CD8-positive, alpha-beta memory T cell (primary cell): Measurements from ENCODE around the gene ASCC1. TPM values are rescaled to one million over a fixed set of nuclear protein-coding genes. Genes with fewer than 3 reads are reported as not detected.
A peak's percentile ranks its signal among the peaks of the same experiment; 100 is the strongest.

Experiments
- CTCF ChIA-PET: fragments of 350-600 bp; sonication (Branson Sonifier 250); formaldehyde crosslinking; loops from one replicate; lab custom pipeline; 2021; ENCODE audit warnings: antibody characterized with exemption; lab: Charles Lee
- POLR2A ChIA-PET: fragments of 350-600 bp; sonication (Branson Sonifier 250); formaldehyde crosslinking; loops from one replicate; lab custom pipeline; 2021; ENCODE audit warnings: antibody characterized with exemption; lab: Charles Lee
- DNase-seq, 5 donors: peaks; one replicate each; pipeline versions ENCODE4 v3.0.0 to v3.0.0-alpha.2; 2020 to 2022; ENCODE audit warnings: mixed read lengths in 1 of 5
- H3K27ac ChIP-seq: one replicate; pipeline ENCODE4 v1.7.0; 2013; ENCODE audit warnings: low read depth, mild to moderate bottlenecking, low read length, moderate library complexity
- H3K27me3 ChIP-seq: 2 replicates; pipeline ENCODE4 v1.7.0; 2013; ENCODE audit warnings: low read length, mild to moderate bottlenecking; ENCODE audit not compliant: insufficient read depth, poor library complexity, severe bottlenecking
- H3K36me3 ChIP-seq: 2 replicates; pipeline ENCODE4 v1.7.0; 2013; ENCODE audit warnings: mild to moderate bottlenecking, low read length, moderate library complexity; ENCODE audit not compliant: insufficient read depth
- H3K4me1 ChIP-seq: 2 replicates; pipeline ENCODE4 v1.7.0; 2013; ENCODE audit warnings: mild to moderate bottlenecking, low read length, moderate library complexity; ENCODE audit not compliant: insufficient read depth
- H3K4me3 ChIP-seq: 2 replicates; pipeline ENCODE4 v1.7.0; 2013; ENCODE audit warnings: mild to moderate bottlenecking, low read length
- H3K9me3 ChIP-seq: 2 replicates; pipeline ENCODE4 v1.7.0; 2013; ENCODE audit warnings: mild to moderate bottlenecking, low read length
- H3K27ac Mint-ChIP-seq, 8 donors: one replicate each; pipeline ENCODE4 v1.8.0; 2020 to 2021; ENCODE audit warnings: mixed read lengths in 8 of 8, mild to moderate bottlenecking in 6 of 8, inconsistent platforms in 3 of 8, moderate library complexity in 3 of 8
- H3K27me3 Mint-ChIP-seq, 2 donors: one replicate each; pipeline ENCODE4 v1.8.0; 2020 to 2021; ENCODE audit warnings: mixed read lengths in 2 of 2, mild to moderate bottlenecking in 1 of 2, moderate library complexity in 1 of 2
- H3K36me3 Mint-ChIP-seq, 3 donors: one replicate each; pipeline ENCODE4 v1.8.0; 2020 to 2021; ENCODE audit warnings: mixed read lengths in 3 of 3, inconsistent platforms in 1 of 3, mild to moderate bottlenecking in 1 of 3
- H3K4me1 Mint-ChIP-seq, 3 donors: one replicate each; pipeline ENCODE4 v1.8.0; 2020 to 2021; ENCODE audit warnings: mixed read lengths in 3 of 3, inconsistent platforms in 1 of 3, mild to moderate bottlenecking in 1 of 3
- H3K4me3 Mint-ChIP-seq, 7 donors: one replicate each; pipeline ENCODE4 v1.8.0; 2020 to 2021; ENCODE audit warnings: mixed read lengths in 7 of 7, mild to moderate bottlenecking in 6 of 7, moderate library complexity in 4 of 7, inconsistent platforms in 2 of 7
- H3K9me3 Mint-ChIP-seq, 5 donors: one replicate each; pipeline ENCODE4 v1.8.0; 2020 to 2022; ENCODE audit warnings: mixed read lengths in 5 of 5, mild to moderate bottlenecking in 3 of 5, moderate library complexity in 2 of 5, inconsistent platforms in 1 of 5
- polyA plus RNA-seq: library from polyadenylated mRNA; unstranded; fragments of 300-500 nt; fragmentation: Illumina TruSeq; gene quantifications from one replicate; pipeline ENCODE4 v1.2.3, GENCODE V29; 2021
- total RNA-seq, 2 experiments: library from RNA; stranded (reverse); gene quantifications; one replicate each; pipeline ENCODE4 v1.2.3, GENCODE V29; 2021

ASCC1 gene
- total and polyA plus RNA-seq, 3 experiments from 2014 or later: 19.1 to 43.2 (median 36.3) TPM

DNA sequence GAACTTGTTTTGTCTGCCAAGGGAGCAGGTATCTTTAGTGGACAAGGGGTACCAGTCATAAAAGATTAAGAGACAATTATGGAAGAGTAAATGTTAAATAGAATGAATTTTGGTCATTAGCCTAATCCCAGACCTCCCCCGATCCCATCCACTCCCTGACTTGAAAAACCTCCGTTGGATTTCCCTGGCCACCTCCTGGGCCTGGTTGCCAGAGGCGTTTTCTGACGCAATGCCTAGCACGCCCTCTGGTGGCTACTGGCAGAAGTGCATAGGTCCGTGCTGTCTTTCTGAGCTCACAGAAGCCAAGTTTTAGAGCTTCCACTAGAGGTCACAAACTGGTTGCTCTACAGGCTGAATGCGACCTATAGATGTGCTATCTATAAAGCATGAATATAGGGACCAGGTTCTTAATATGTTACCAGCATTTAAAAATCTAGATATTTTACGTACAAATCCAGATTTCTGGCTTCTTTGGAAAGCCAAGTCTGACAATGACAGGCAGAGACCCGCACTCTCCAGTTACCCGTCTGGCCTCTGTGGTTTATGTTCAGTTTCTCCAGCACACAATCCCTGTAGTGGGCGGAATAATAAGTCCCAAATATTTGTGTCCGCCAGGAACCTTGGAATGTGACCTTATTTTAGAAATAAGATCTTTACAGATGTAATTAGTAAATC lies 167.5 kb downstream of the ASCC1 start:
- Histone ChIP-seq H3K27ac (no peak overlapping the region), H3K4me1 (no peaks in the 10 kb centered on the region), H3K4me3 (no peak overlapping the region), H3K36me3 (no peaks in the 10 kb centered on the region), H3K27me3 (no peaks in the 10 kb centered on the region), H3K9me3 (no peaks in the 10 kb centered on the region)
- CTCF ChIA-PET: interaction anchor here (0.5 to 3.6 kb wide), 45 partner anchors 10 to 299 kb away, joined by 3 to 37 read pairs (median 4); partner anchors contain the start of genes ANAPC16 and ASCC1
- H3K4me3 Mint-ChIP-seq: no peak overlapping the region
- H3K27me3 Mint-ChIP-seq: peaks cover 0 to 2% of the 10 kb centered on the region in 2 donors
- peak; percentile 73 to 90 (median 82) for DNase-seq
- POLR2A ChIA-PET: interaction anchor here (1.0 to 1.3 kb wide), 4 partner anchors 10 to 289 kb away, joined by 3 to 6 read pairs (median 4); partner anchors contain the start of gene ASCC1
- peaks cover 0 to 3% (median 0%) of the 10 kb centered on the region in 5 donors for H3K9me3 Mint-ChIP-seq
- H3K36me3 Mint-ChIP-seq: no peaks in the 10 kb centered on the region
- peak overlapping the region in 4 of 8 donors; percentile 44 to 84 (median 70) for H3K27ac Mint-ChIP-seq
- peaks cover 6 to 8% (median 7%) of the 10 kb centered on the region in 3 donors for H3K4me1 Mint-ChIP-seq

Other genes with a start within 250 kb of the ASCC1 start
- gene SPOCK2, start 127.7 kb downstream of the ASCC1 start, total RNA-seq: 10 to 100 TPM; 63.0 to 69.2 TPM
- 202 TPM for gene SPOCK2, start 127.7 kb downstream of the ASCC1 start, polyA plus RNA-seq
- 10 to 100 TPM; 68.1 to 78.3 TPM for gene ANAPC16, start 264 bp downstream of the ASCC1 start, total RNA-seq
- 329 TPM for gene ANAPC16, start 264 bp downstream of the ASCC1 start, polyA plus RNA-seq
- 100 to 1,000 TPM; 144 to 156 TPM for gene DDIT4, start 57.6 kb upstream of the ASCC1 start, total RNA-seq
- 183 TPM for gene DDIT4, start 57.6 kb upstream of the ASCC1 start, polyA plus RNA-seq
- 10 to 100 TPM; 29.4 to 30.4 TPM for gene DNAJB12, start 138.6 kb upstream of the ASCC1 start, total RNA-seq
- gene DNAJB12, start 138.6 kb upstream of the ASCC1 start, polyA plus RNA-seq: 28.0 TPM